ENCODE measurements around the gene SH3BP1. TPM values are rescaled to one million over a fixed set of nuclear protein-coding genes. Genes with fewer than 3 reads are reported as not detected.
"Not testable (repeated sequence)": the region's sequence is repeated elsewhere in the genome, so short reads cannot be mapped to it uniquely, and the experiment has no call there.

Gene SH3BP1
- total RNA-seq, 1 experiment from 2014 or later = 6.1 TPM

- Histone ChIP-seq H3K36me3 (no peaks in the 10 kb centered on the region), H3K9me3 (replicated peaks) (no peaks in the 10 kb centered on the region), H3K4me1 (no peaks in the 10 kb centered on the region), H3K4me3 (peak within 1 kb of the TSS; percentile 95), H3K27ac (peak within 1 kb of the TSS; percentile 85), H3K27me3 (peaks cover 6% of the 10 kb centered on the region; the same call in 1 of the 2 replicates)
- DNase-seq = peak; percentile 94 to 95
These were observed 30.8 kb upstream of the SH3BP1 start, which contains the start of gene GGA1 for GRCh38 chr22:37608477-37609239. Gene GGA1, plus strand, starts transcription at chr22:37608834. Its CDS starts 27 bp downstream, at chr22:37608861.

DNA sequence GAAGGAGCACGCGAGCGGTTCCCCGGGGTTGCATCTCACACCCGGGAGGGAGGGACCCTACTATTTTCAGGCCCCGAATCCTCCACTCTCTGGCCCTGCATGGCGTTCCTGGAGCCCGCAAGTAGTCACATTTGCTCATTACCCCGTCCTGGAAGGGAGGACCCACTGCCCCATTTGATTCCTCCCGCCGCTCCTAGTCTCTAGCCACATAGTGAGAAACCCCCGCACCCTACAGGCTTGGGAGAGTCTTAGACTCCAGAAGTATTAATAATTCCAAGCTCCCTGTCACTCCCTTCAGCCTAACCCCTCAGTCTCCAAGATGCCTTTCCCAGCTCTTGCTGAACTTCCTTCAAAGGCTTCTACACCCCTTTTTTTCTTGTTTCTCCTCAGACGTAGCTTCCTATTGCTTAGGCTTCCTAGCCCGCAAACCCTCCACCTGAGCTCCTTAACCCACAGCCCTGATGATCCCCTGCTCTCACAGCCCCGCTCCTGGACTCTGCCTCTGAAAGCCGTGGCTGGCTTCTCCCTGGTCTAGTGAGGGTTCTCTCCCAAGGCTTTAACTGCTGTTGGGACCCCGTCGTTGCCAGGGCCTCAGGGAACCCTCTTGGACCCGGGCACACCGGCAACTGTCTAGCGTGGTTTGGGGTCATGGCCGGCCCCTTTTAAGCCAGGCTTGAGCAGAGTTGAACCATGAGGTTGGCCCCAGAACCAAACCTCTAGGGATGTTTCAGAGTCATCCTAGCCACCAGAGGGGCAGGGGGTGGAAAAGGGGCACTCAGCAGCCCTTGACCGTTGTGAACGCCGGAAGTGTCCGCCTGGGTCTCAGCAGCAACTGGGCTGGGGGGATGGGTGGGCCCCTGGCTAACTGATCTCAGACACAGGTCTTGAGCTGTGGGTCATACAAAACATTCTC, 30.0 kb upstream of the SH3BP1 start:
- Histone ChIP-seq H3K36me3 (peaks cover under 1% of the 10 kb centered on the region; the same call in 1 of the 2 replicates), H3K4me3 (peak overlapping the region; percentile 95), H3K27me3 (peaks cover 6% of the 10 kb centered on the region; the same call in 1 of the 2 replicates), H3K4me1 (no peaks in the 10 kb centered on the region), H3K9me3 (replicated peaks) (no peaks in the 10 kb centered on the region), H3K27ac (peak overlapping the region; percentile 85)
- DNase-seq = no peak

GRCh38 chr22:37610153-37610475, 29.4 kb upstream of the SH3BP1 start:
- not testable (repeated sequence) for H3K36me3 ChIP-seq; H3K4me1 ChIP-seq; DNase-seq; H3K9me3 ChIP-seq (replicated peaks); H3K27ac ChIP-seq; H3K27me3 ChIP-seq
- peak overlapping the region; percentile 95 for H3K4me3 ChIP-seq

- H3K4me3 ChIP-seq = no peak overlapping the region
- no peaks in the 10 kb centered on the region for H3K9me3 ChIP-seq (replicated peaks)
- no peaks in the 10 kb centered on the region for H3K4me1 ChIP-seq
- peaks cover 4% of the 10 kb centered on the region; the same call in 1 of the 2 replicates for H3K36me3 ChIP-seq
- DNase-seq = no peak
- H3K27me3 ChIP-seq = peaks cover under 1% of the 10 kb centered on the region; the same call in 1 of the 2 replicates
- H3K27ac ChIP-seq = no peak overlapping the region
These were observed 28.9 kb upstream of the SH3BP1 start for GRCh38 chr22:37610480-37611129.

DNA sequence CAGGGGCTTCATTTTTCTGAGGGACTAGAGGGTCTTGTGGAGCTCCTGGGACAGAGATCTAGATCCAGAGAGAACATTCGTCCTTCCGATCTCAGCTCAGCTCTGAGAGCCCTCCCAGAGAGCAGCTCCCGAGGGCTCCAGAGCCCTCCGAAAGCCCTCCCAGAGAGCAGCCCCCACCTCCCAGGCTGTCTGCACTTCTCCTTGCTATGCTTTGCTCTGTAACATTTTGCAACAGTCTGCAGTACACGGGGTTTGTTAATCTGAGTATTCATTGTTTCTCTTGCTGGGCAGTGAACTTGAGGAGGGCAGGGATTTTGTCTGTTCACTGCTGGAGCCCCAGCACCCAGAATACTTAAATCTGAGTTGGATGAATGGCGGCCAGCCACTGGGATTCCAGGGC, 28.3 kb upstream of the SH3BP1 start:
- no peak for DNase-seq
- H3K36me3 ChIP-seq = peaks cover 4% of the 10 kb centered on the region; the same call in 1 of the 2 replicates
- H3K4me1 ChIP-seq = no peaks in the 10 kb centered on the region
- no peaks in the 10 kb centered on the region for H3K27me3 ChIP-seq
- H3K9me3 ChIP-seq (replicated peaks) = no peaks in the 10 kb centered on the region
- no peak overlapping the region for H3K4me3 ChIP-seq
- no peak overlapping the region for H3K27ac ChIP-seq

DNA sequence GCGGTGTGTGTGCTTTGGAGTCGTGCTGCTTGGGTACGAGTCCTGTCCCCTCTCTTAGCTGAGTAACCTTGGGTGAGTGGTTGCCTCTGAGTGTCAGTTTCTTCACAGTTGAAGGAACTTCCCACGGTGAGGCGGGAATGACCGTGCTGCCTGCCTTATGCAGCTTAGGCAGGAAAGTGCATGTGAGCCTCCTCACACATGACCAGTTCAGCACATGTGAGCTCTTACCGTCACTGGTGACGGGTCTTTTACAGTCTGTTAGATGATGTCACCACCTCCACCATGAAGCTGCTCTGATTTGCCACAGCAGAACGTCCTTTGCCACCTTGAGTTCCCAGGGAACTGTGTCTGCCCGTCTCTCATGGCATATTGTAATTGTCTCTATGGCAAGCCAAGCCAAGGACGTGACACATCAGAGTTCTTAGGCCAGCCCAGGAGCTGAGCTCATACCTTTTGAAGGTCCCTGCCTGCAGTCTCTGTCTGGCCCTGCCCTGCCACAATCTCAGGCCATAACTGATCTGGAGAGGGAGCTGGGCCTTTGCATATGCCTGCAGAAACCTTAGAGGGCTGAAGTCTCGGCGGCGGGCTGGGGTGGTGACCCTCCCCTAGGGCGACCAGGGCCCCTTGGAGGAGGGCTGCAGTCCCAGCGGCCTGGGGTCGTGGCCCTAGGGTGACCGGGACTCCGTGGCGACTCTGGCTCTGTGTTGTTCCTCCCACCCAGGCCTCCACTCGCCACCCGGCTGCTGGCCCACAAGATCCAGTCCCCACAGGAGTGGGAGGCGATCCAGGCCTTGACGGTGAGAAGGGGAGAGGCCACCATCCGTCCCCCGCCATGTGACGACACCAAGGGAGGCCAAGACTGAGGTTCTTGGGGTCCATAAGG, 23.0 kb upstream of the SH3BP1 start:
- no peak for DNase-seq
- no peak overlapping the region for H3K27ac ChIP-seq
- H3K9me3 ChIP-seq (replicated peaks) = no peaks in the 10 kb centered on the region
- no peaks in the 10 kb centered on the region for H3K27me3 ChIP-seq
- H3K4me3 ChIP-seq = no peak overlapping the region
- H3K4me1 ChIP-seq = no peaks in the 10 kb centered on the region
- H3K36me3 ChIP-seq = peaks cover 6% of the 10 kb centered on the region; the same call in 1 of the 2 replicates

DNA sequence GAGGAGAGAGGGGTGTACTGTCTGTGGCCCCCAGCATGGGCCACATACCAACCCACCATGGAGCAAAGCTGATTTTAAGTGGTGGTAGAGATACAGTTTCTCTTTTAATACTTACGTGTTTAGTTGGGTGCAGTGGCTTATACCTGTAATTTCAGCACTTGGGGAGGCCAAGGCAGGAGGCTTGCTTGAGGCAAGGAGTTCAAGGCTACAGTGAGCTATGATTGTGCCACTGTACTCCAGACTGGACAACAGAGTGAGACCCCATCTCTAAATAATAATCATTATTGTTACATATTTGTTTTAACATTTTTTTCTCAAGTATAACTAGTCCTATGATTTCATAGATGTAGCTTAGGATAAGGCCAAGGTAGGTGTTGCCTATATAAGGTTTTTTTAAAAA, 22.0 kb upstream of the SH3BP1 start:
- Histone ChIP-seq H3K4me3 (no peak overlapping the region), H3K9me3 (replicated peaks) (no peaks in the 10 kb centered on the region), H3K27me3 (no peaks in the 10 kb centered on the region), H3K27ac (no peak overlapping the region), H3K4me1 (no peaks in the 10 kb centered on the region), H3K36me3 (peaks cover 6% of the 10 kb centered on the region; the same call in 1 of the 2 replicates)
- no peak for DNase-seq

DNA sequence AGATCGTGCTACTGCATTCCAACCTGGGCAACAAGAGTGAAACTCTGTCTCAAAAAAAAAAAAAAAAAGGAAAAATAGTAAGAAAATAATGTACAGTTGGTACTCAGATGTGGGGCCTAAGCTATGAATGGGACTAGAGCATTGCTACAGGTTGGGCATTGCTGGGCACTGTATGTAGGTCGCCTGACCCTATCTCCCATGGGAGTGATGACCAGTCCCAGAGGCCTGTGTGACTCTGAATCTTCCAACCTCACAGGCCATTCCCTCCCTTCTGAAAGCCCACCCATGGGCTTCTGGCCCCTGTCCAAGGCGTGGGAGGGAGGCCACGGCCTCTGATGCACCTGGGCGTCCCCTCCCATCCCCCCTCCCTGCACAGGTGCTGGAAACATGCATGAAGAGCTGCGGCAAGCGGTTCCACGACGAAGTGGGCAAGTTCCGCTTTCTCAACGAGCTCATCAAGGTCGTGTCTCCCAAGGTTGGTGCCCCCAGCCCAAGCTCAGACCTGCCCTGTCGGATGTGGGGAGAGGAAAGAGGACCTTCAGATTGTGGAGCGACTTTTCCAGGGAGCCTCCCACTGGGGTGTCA, 21.3 kb upstream of the SH3BP1 start:
- Histone ChIP-seq H3K4me1 (no peaks in the 10 kb centered on the region), H3K36me3 (peaks cover 6% of the 10 kb centered on the region; the same call in 1 of the 2 replicates), H3K27me3 (no peaks in the 10 kb centered on the region), H3K9me3 (replicated peaks) (no peaks in the 10 kb centered on the region), H3K4me3 (no peak overlapping the region), H3K27ac (no peak overlapping the region)
- no peak for DNase-seq

DNA sequence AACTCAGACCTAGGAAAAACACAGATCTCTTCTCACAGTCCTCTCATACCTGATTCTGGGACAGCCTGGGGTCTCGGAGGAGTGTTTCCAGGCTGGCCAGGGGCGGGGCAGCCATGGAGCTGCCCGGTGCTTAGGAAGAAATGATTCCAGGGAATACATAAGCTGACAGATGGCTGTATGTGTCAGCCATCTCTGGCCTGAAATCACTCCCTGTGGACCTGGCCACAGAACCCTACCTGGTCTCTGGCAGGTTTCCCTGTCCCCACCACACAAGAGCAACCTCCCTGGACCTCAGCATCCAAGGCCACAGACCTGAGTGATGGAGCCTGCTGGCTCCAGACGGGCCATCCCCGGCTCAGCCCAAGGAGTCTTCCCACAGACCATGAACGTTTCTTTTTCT, 20.8 kb upstream of the SH3BP1 start:
- Histone ChIP-seq H3K4me3 (no peak overlapping the region), H3K27ac (no peak overlapping the region), H3K9me3 (replicated peaks) (no peaks in the 10 kb centered on the region), H3K27me3 (no peaks in the 10 kb centered on the region), H3K4me1 (no peaks in the 10 kb centered on the region), H3K36me3 (peaks cover 7% of the 10 kb centered on the region; the same call in 1 of the 2 replicates)
- DNase-seq = no peak

GRCh38 chr22:37619991-37620390, 19.5 kb upstream of the SH3BP1 start:
- H3K27ac ChIP-seq = no peak overlapping the region
- no peak for DNase-seq
- peaks cover 7% of the 10 kb centered on the region; the same call in 1 of the 2 replicates for H3K36me3 ChIP-seq
- peaks cover 6% of the 10 kb centered on the region; the same call in 1 of the 2 replicates for H3K4me1 ChIP-seq
- no peak overlapping the region for H3K4me3 ChIP-seq
- H3K27me3 ChIP-seq = no peaks in the 10 kb centered on the region
- no peaks in the 10 kb centered on the region for H3K9me3 ChIP-seq (replicated peaks)

DNA sequence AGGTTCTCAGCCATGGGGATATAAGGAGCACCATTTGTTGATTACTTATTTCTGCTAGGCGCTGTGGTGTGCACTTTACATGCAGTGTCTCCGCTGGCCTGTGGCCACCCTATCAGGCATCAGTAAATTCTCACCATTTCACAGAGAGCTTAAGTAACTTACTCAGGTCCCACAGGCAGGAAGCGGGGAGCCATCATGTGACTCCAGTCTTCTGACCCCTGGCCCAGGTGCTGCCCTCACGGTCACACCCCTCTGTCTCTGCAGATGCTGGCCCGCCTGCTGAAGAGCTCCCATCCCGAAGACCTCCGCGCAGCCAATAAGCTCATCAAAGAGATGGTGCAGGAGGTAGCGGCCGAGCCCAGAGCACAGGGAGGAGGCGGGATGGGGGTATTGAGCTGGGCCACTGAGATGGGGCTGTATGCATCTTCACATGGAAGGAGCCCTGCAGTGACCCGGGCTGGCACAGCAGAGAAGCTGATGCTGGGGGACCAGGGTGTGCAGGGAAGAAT, 18.1 kb upstream of the SH3BP1 start:
- Histone ChIP-seq H3K4me1 (peaks cover 9% of the 10 kb centered on the region; the same call in 1 of the 2 replicates), H3K36me3 (peaks cover 7% of the 10 kb centered on the region; the same call in 1 of the 2 replicates), H3K27me3 (no peaks in the 10 kb centered on the region), H3K4me3 (no peak overlapping the region), H3K27ac (no peak overlapping the region), H3K9me3 (replicated peaks) (no peaks in the 10 kb centered on the region)
- no peak for DNase-seq

GRCh38 chr22:37623075-37624016, 16.1 kb upstream of the SH3BP1 start:
- peak; percentile 69 to 80 for DNase-seq
- no peaks in the 10 kb centered on the region for H3K27me3 ChIP-seq
- no peak overlapping the region for H3K4me3 ChIP-seq
- H3K27ac ChIP-seq = no peak overlapping the region
- H3K36me3 ChIP-seq = 0 out of 2 replicates have a peak, but pooled peaks cover 4% of the 10 kb centered on the region
- no peaks in the 10 kb centered on the region for H3K9me3 ChIP-seq (replicated peaks)
- H3K4me1 ChIP-seq = peaks cover 15% of the 10 kb centered on the region; the same call in 1 of the 2 replicates

All from SJCRH30 (cell line).